Measurements from ENCODE around the gene ABCG1.
"Not testable (repeated sequence)": the region's sequence is repeated elsewhere in the genome, so short reads cannot be mapped to it uniquely, and the experiment has no call there.

ABCG1 gene

DNA sequence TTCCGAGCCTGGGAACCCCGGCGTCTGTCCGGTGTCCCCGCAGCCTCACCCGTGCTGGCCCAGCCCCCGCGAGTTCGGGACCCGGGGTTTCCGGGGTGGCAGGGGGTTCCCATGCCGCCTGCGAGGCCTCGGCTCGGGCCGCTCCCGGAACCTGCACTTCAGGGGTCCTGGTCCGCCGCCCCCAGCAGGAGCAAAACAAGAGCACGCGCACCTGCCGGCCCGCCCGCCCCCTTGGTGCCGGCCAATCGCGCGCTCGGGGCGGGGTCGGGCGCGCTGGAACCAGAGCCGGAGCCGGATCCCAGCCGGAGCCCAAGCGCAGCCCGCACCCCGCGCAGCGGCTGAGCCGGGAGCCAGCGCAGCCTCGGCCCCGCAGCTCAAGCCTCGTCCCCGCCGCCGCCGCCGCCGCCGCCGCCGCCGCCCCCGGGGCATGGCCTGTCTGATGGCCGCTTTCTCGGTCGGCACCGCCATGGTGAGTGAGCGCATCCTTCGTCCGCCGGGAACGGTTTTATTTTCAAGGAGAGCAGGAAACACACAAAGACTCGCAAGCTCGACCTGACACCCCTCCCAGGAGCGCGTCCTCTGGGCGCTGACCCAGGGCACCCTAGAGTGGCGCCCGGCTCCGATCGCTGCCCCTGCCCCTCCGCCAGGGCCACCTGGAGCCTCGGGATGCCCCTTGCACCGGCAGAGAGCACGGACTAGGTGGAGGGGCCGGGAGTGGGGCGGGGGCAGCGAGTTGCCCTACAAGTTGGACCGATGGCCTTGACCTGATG is at the start of gene ABCG1:
Gene ABCG1, plus strand, starts transcription at position 305 of the 770 bp plus-strand sequence. Its CDS starts 123 bp downstream, at position 428.
- in situ Hi-C loops (cut with MboI; ENCODE audit: low sequenced_read_pairs), result no loop called here

DNA sequence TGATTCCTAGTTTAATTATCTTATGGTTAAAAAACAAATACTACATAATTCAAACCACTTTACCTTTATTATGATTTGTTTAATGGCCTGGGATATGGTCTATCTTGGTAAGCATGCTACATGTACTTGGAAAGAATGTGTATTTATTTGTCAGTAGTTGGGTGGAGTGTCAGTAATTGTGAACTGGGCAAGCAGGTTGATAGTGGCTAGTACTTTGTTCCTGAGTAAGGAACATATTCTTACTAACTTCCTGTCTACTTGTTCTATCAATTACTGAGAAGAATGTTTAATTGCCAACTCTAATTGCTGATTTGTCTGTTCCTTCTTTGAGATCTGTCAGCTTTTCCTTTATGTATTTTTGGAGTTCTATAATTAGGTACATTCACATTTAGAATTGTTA is 49.2 kb upstream of the ABCG1 start:
- in situ Hi-C loops (cut with MboI; ENCODE audit: low sequenced_read_pairs), result no loop called here

DNA sequence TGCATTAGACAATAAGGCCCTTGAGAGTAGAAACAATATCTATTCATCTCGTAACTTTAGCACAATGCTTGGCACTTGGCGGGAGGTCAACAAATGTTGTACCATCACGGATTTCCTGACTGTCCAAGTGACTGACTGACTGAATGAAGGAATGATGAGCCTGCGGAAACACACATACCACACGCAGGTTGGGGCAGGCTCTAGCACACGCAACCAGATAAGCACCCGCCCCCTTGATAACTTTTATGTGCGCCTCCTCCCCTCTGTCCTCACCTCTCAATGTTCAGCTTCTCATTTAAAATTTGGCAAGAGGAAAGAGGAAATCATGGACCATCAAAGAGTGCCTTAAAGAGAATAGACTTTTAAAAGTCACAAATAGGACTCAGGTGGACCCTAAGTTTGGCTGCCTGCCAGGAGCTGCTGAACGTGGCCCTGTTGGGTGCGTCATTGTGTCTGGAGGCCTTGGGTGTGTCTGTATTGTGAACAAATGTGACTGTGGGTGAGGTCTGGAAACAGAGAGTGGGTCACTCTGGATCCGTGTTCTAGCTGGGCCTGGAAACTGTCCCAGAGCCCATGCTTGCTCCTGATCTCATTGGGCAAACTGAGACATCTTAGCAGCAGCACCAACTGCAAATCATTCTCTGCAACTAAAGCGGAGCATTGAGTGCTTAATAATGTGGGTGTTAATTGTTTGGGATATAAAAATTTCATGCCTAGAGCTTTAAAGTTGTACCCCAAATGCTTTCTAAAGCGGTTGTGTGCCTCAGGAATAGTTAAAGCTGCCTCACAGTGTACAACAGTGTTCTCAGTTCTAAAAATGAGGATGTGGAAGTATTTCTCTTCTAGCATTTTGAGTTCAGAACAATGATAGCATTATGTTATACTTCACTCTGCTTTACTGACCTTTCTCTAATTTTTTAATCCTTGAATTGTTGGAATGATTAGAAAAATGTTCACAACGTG is 47.6 kb upstream of the ABCG1 start:
- in situ Hi-C loops (cut with MboI; ENCODE audit: low sequenced_read_pairs), result no loop called here

DNA sequence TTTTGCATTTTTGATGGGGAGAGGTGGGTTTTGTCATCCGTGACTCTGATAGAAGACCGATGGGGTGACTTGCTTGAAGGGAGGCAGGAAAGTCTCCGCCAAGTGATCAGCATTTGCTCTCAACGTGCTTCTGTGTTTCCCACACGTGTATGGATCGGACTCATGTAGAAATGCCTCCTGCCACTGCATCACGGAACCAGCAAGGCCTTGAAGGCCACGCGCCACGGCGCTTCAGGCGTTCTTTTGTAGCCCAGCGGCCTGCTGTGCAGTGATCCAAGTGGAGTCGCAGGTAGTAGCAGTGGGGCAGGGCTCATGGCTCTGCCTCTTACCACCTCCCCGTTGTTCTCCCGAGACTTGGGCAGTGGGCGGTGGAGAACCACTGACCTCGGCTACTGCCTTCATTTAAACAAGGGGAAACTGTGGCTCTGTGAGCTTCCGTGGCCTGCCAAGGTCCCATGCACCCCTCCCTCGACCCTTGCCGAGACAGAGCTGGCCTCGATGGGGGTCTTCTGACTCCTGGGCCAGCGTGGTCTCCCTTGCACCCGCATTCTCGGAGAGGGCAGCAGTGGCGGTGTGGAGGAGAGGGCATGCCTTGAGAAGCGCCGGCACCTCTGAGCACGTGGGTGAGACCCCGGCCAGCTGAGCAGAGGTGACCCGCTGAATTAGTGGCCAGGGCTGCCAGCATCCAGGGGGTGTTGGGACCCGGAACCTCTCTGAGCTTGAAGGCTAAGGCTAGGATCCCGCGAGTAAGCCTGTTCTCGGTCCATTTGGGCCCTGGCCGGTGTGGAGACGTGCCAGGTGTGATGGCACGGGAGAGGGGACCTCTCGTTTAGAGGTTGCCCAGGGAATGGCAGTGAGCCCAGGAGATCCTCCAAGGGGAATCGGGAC is 46.1 kb upstream of the ABCG1 start:
- in situ Hi-C loops (cut with MboI; ENCODE audit: low sequenced_read_pairs), result no loop called here

DNA sequence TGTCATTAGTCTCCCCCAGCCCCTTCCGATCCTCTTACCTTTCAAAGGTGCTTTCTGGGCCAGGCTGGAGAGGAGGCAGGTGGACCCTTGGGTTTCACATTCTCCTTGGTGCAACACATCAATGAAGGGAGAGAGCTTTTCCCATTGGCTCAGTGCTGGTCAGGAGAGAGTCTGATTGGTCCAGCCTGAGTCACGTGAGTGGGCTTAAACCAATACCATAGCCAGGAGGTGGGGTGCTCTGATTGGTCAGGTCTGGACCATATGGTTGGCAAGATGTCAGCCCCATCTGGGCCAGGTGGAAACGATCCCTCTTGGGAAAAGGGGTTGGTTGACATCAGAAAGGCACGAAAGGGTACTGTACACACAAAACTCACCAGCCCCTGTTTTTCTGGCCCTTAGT is 44.8 kb upstream of the ABCG1 start:
- in situ Hi-C loops (cut with MboI; ENCODE audit: low sequenced_read_pairs), result no loop called here

DNA sequence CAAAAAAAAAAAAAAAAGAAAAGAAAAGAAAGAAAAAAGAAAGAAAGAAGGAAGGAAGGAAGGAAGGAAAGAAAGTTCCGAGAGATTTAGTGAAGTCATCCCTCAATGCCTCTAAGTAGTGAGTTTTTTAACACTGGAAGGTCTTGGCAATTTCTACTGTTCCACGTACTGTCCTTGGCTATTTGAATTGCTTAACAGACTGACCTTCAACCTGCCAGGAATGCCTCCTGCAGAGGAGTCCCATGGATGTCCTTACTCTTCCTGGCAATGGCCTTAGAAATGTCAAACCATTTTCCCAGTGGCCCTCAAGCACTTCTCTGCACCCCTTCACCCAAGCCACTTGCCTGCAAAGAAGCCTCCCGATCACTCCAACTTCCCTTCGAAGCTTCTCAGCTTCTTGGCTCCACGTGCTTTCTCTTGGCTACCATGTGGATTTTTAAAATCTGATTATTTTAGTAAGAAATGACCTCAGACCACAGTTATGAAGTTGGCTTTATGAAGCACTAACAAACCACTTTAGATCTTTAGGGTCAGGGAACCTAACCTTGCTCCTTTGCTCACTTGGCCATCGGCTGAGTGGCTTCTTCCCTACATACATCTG is 43.7 kb upstream of the ABCG1 start:
- in situ Hi-C loops (cut with MboI; ENCODE audit: low sequenced_read_pairs), result no loop called here

DNA sequence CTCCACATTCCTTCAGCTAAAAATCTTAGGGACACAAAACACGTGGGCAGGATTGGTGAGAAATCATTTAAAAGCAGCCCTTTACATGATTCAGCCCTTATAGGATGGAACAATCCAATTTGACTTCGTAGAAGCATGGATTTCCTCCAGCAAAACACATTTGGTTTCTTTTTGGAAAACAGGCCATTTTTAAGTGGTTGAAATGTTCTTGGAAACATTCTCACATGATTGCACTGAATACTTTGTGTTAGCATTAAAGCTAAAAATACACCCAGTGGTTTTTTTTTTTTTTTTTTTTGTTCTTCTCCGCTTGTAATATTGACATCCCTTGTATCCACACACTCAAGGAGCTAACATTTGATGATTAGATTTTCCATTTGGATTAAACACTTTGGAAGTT is 42.1 kb upstream of the ABCG1 start:
- in situ Hi-C loops (cut with MboI; ENCODE audit: low sequenced_read_pairs), result no loop called here

DNA sequence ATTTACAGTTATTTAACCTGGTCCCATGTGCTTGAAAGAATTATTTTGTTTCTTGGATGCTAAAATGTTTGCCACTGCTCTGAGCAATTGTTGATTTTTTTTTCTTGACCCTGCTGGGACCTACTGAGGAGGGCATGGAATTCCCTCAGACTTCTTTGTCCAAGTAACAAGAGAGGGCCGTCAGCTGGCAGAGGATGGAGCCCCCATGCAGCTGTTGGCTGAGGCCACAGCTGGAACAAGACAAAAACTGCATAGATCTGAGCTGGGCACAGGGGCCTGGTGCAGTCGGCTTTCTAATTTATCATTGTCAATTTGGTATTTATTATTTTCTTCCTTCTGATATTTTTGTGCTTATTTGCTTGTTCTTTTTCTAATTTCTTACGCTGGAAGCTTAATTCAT is 39.6 kb upstream of the ABCG1 start:
- in situ Hi-C loops (cut with MboI; ENCODE audit: low sequenced_read_pairs), result no loop called here

DNA sequence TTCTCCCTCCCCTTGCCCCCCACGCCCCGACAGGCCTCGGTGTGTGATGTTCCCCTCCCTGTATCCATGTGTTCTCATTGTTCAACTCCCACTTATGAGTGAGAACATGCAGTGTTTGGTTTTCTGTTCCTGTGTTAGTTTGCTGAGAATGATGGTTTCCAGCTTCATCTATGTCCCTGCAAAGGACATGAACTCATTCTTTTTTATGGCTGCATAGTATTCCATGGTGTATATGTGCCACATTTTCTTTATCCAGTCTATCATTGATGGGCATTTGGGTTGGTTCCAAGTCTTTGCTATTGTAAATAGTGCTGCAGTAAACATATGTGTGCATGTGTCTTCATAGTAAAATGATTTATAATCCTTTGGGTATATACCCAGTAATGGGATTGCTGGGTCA is 38.9 kb upstream of the ABCG1 start:
- in situ Hi-C loops (cut with MboI; ENCODE audit: low sequenced_read_pairs), result not testable (repeated sequence)

DNA sequence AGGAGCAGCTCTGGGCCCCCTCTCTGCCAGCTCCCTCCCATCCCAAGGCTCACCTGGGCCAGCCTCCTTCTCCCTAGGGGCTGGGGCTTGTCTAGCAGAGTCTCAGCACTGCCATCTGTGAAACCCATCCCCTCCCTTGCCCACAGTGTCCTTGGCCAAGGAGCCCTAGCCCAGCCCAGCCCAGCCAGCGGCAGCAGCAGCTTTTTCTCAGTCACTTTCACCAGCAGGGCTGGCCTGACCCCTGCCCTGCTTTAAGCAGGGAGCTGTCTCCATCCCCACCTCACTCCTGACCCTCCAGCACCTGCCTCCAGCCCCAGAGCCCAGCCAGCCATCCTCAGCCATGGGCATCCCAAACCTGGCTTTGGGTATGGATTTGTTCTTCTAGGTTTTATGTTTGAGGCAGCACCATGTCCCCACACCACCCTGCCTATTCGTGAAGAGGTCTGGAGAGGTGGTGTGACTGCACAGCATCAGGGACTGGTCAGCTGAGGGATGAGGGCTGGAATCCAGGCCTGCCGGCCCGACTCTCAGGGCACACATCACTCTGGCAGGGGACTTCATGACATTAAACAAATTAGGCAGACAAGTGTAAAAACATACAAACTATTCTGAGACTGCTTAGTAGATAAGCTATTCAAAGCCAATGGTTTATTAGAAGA is 36.1 kb upstream of the ABCG1 start:
- in situ Hi-C loops (cut with MboI; ENCODE audit: low sequenced_read_pairs), result no loop called here

DNA sequence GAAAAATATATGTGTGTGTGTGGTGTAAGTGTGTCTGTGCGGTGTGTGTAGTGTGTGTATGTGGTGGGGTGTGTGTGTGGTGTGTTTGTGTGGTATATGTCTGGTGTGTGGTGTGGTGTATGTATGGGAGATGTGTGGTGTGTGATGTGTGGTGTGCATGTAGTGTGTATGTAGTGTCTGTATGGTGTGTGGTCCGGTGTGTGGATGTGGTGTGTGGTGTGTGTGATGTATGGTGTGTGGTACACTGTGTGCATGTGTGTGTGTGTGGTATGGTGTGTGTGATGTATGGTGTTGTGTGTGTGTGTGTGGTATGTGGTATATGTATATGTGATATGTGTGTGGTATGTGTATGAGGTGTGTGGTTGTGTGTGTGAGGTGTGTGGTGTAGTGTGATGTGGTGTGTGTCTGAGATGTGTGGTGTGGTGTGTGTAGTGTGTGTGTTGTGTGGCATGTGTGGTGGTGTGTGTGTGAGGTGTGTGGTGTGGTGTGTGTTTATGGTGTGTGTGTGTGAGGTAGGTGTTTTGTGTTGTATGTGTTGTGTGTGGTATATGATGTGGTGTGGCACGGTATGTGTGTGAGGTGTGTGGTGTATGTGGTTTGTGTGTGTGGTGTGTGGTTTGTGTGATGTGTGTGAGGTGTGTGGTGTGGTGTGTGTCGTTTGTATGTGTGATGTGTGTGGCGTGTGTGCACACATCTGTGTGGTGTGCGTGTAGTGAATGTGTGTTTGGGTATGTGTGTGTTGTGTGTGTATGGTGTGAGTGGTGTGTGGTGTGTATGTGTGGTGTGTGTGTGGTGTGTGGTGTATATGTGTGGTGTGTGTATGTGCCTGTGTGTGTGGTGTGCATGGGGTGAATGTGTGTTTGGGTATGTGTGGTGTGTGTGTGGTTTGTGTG is 35.3 kb upstream of the ABCG1 start:
- in situ Hi-C loops (cut with MboI; ENCODE audit: low sequenced_read_pairs), result no loop called here

DNA sequence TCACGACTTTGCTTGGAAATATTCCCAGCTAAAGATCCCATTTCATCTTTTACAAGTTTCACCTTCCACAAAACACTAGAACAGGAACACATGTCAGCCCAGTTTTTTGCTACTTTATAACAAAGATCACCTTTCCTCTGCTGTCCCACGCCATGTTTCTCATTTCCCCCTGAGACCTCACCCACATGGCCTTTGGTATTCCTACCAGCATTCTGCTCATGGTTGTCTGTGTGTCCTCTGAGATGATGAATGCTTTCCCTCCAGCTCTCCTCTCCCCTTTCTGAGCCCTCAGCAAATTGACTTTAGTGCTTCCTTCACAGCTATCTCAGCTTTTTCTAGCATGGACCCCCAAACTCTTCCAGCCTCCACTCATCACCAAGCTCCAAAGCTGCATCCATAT is 32.3 kb upstream of the ABCG1 start:
- in situ Hi-C loops (cut with MboI; ENCODE audit: low sequenced_read_pairs), result no loop called here

DNA sequence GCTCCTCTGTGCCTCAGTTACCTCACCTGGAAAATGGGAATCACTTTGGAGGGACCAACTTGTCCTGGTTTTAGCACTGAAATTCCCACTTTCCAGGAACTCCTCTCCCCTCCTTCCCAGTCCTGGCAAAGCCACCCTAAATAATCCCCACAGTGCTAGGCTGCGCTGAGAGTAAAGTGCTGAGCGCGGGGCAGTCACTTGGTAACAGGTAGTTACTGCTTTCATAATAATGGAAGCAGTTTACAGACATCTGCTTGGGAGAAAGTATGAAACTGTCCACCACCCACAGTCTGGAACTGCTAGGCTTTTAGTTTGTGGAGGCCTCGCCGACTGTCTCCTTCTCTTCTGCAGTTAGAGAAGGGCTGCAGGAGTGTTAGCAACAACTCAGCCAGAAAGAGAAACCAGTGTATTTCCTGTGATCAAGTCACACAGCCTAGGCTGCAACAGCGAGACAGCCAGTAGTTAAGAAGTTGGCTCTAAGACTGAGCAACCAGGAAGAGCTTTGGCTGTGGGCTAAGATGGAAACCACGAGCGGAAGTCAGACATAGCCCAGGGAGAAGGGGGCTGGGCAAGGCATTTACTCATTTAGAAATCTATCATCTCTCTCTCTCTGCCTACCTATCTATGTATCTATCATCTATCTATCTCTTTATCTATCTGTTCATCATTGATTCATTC is 30.8 kb upstream of the ABCG1 start:
- in situ Hi-C loops (cut with MboI; ENCODE audit: low sequenced_read_pairs), result no loop called here

DNA sequence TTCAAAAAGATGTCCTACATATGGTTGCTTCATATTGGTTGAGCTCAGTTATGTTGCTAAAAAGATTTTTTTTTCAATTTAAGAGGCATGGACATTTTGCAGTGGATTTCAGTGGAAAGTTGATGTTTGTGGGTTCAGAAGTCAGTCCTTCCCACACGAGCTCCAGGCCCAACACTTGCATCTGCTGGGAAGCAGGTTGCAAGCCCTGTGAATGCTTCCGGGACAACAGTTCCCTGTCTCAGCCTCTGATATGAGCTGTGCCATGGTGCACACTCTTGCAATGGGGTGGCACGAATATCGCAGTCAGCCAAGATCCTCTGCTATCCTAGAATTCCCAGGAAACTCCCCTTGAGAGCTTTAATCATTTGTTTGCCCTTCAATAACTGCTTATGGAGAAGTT is 30.3 kb upstream of the ABCG1 start:
- in situ Hi-C loops (cut with MboI; ENCODE audit: low sequenced_read_pairs), result no loop called here

DNA sequence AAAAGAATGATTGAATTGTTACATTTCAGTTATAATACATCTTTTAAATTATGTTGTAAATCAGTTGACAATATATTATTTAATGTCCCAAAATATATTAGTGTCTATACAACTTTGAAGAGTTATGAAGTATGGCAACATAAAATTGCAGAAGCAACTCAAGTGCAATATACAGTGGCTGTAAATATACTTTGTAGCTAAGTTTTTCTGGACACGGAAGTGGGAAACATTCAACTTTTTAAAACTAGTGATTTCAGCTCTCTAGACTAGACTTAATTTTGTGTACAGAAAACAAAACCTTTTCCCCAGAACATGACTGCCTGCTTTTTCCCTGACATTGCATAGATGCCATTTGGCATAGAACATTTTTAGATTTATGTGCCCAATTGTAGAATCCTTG is 29.5 kb upstream of the ABCG1 start:
- in situ Hi-C loops (cut with MboI; ENCODE audit: low sequenced_read_pairs), result no loop called here

DNA sequence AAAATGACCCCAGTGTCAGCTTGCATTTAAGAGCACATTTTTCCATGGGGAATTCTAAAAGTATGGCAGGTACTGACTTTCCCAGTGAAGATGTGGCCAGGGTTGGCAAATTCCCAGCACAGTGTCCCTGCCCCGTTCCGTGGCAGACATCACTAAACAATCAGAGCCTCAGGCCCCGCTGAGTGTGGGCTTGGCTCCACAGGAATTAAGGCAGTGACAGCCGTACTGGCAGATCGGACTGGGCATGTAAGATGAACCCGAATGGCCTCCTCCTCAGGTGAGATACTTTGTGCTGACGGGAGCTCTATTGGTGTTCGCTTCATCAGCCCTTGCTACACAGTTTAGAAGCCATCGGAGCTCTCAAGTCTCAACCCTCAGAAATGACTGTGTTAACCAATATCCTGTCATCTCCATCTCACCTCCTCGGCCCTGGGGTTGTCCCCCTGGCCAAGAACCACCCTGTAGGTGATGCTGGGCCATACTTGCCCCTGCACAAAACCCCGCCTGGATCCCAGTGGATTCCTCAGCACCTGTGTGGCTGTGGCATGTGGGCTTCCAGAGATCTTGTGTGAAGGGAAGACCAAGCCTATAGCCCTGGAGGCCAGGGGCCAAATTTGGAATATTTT is 29.0 kb upstream of the ABCG1 start:
- in situ Hi-C loops (cut with MboI; ENCODE audit: low sequenced_read_pairs), result no loop called here

DNA sequence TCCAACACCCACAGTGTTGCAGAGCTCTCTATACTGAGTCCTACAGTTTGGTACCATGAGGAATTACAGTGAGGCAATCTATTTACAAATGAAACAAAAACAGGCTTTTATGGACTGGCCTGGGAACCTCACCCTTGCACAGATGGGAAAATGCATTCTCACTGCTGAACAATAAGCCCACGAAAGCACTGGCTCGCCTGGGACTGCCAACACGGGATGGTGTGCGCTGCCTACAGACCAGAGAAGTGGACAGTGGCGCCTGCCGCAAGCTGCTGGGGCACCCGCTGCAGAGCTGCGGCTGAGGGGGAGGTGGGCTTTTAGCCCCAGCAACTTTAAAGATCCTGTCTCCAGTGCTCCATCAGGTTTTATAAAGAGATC is 28.5 kb upstream of the ABCG1 start:
- in situ Hi-C loops (cut with MboI; ENCODE audit: low sequenced_read_pairs), result no loop called here

DNA sequence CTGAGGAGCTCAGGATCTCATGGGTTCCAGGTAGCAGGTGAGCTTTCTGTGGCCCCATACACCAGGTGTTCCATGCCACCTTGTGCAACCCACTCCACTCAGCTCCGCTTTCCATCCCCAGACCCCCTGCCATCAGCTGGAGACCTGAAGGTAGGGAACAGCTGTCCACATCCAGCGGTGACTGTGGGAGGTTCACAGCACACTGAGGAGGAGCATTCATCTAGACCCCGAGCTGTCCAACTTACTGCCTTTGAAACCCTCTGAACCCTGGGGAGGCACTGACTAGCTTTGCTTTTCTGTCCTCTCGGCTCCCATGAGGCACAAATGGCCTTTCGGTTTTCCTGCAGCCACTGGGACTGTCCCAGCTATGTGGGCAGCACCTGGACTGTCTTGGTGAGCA is 27.9 kb upstream of the ABCG1 start:
- in situ Hi-C loops (cut with MboI; ENCODE audit: low sequenced_read_pairs), result no loop called here
